OCI-LY1 (cell line): Measurements from ENCODE around the gene FRK.

Experiments
- H2AFZ ChIP-seq: fragments of 200-600 bp; sonication (generic), shearing (Covaris generic); 2 replicates; pipeline ENCODE4 v1.6.0; 2014; ENCODE audit warnings: antibody characterized with exemption, mild to moderate bottlenecking, low read length
- H3F3A ChIP-seq: fragments of 200-600 bp; sonication (generic), shearing (Covaris generic); 2 replicates; pipeline ENCODE4 v1.6.0; 2014; ENCODE audit warnings: mild to moderate bottlenecking, antibody characterized with exemption, low read length, moderate library complexity; ENCODE audit not compliant: insufficient read depth
- H3K27ac ChIP-seq: fragments of 200-600 bp; sonication (generic); 2 replicates; pipeline ENCODE4 v1.5.1; 2014; ENCODE audit warnings: low read length, mixed run types, mild to moderate bottlenecking, low read depth; ENCODE audit not compliant: poor library complexity, severe bottlenecking
- H3K27me3 ChIP-seq: fragments of 200-600 bp; sonication (generic); 2 replicates; pipeline ENCODE4 v1.6.0; 2014; ENCODE audit warnings: antibody characterized with exemption, mild to moderate bottlenecking, low read length, moderate library complexity; ENCODE audit not compliant: insufficient read depth
- H3K36me3 ChIP-seq: fragments of 200-600 bp; sonication (generic); 2 replicates; pipeline ENCODE4 v1.6.1; 2014; ENCODE audit warnings: mild to moderate bottlenecking, antibody characterized with exemption, low read length, moderate library complexity, mixed read lengths; ENCODE audit not compliant: insufficient read depth
- H3K4me1 ChIP-seq: fragments of 200-600 bp; sonication (generic); 2 replicates; pipeline ENCODE4 v1.5.1; 2014; ENCODE audit warnings: mild to moderate bottlenecking, low read length, moderate library complexity; ENCODE audit not compliant: insufficient read depth, severe bottlenecking
- H3K4me2 ChIP-seq: fragments of 200-600 bp; sonication (generic), shearing (Covaris generic); 2 replicates; pipeline ENCODE4 v1.6.1; 2014; ENCODE audit warnings: low read length
- H3K4me3 ChIP-seq: fragments of 200-600 bp; sonication (generic); 2 replicates; pipeline ENCODE4 v1.5.1; 2014; ENCODE audit warnings: low read length, low read depth, mild to moderate bottlenecking, mixed read lengths; ENCODE audit not compliant: poor library complexity, severe bottlenecking
- H3K79me2 ChIP-seq: fragments of 200-600 bp; shearing (Covaris generic); 2 replicates; pipeline ENCODE4 v1.6.1; 2016; ENCODE audit warnings: mixed run types, low read length, mixed read lengths; ENCODE audit not compliant: insufficient read depth
- H3K9ac ChIP-seq: fragments of 200-600 bp; sonication (generic), shearing (Covaris generic); 2 replicates; pipeline ENCODE4 v1.6.1; 2014; ENCODE audit warnings: mild to moderate bottlenecking, low read length, mixed read lengths
- H3K9me2 ChIP-seq: fragments of 200-600 bp; sonication (generic), shearing (Covaris generic); 2 replicates; pipeline ENCODE4 v1.6.1; 2014; ENCODE audit warnings: low read depth, mild to moderate bottlenecking, low read length, mixed read lengths
- H3K9me3 ChIP-seq: fragments of 200-600 bp; shearing (Covaris generic); 2 replicates; pipeline ENCODE4 v1.6.1; 2014; ENCODE audit warnings: low read length, mixed read lengths
- H4K20me1 ChIP-seq: fragments of 200-600 bp; sonication (generic), shearing (Covaris generic); 2 replicates; pipeline ENCODE4 v1.6.0; 2016; ENCODE audit warnings: mild to moderate bottlenecking, low read length; ENCODE audit not compliant: insufficient read depth
- CTCF ChIP-seq: fragments of 200-600 bp; sonication (generic), shearing (Covaris generic); IDR thresholded peaks from 2 replicates; pipeline ENCODE4 v1.5.1; 2017; ENCODE audit warnings: mild to moderate bottlenecking, antibody characterized with exemption, low read length, moderate library complexity, mixed read lengths
- EZH2 ChIP-seq: fragments of 200-600 bp; sonication (generic), shearing (Covaris generic); IDR thresholded peaks from 2 replicates; pipeline ENCODE4 v1.8.0; 2017; ENCODE audit warnings: borderline replicate concordance, mixed run types, mild to moderate bottlenecking, antibody characterized with exemption, low read length, moderate library complexity, mixed read lengths

The FRK gene

DNA sequence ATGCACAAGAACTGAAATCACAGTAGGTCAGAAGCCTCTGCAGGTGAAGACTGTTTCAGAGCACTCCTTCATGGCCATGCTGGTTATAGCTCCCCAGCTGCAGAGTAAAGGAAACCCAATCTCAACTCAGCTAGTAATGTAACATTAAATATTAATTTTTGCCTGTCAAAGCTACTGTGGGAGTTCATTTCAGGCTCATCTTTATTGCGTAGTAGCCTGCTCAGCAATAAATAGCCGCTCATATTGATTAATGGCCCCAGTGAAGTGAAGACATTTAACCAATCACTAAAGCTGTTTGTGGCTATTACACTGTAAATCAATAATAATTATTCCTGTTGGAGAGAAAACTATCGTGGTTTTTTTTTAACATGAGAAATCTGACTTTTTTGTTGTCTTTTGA, 101.7 kb downstream of the FRK start:
- H3K4me3 ChIP-seq = no peak overlapping the region
- no peaks in the 10 kb centered on the region for H3K79me2 ChIP-seq
- H3K36me3 ChIP-seq = no peaks in the 10 kb centered on the region
- no peaks in the 10 kb centered on the region for H3F3A ChIP-seq
- no peaks in the 10 kb centered on the region for H3K27me3 ChIP-seq
- H3K4me2 ChIP-seq = no peak overlapping the region
- H3K27ac ChIP-seq = no peak overlapping the region
- no peaks in the 10 kb centered on the region for H3K9me2 ChIP-seq
- no peaks in the 10 kb centered on the region for H3K9me3 ChIP-seq
- H3K9ac ChIP-seq = no peak overlapping the region
- H3K4me1 ChIP-seq = no peaks in the 10 kb centered on the region
- no peaks in the 10 kb centered on the region for H4K20me1 ChIP-seq
- no peak for TF ChIP-seq EZH2
- no peak for TF ChIP-seq CTCF
- H2AFZ ChIP-seq = no peak overlapping the region

GRCh38 chr6:115954740-115955139, 106.0 kb downstream of the FRK start:
- no peaks in the 10 kb centered on the region for H3K9me2 ChIP-seq
- no peak overlapping the region for H3K27ac ChIP-seq
- H3K4me1 ChIP-seq = no peaks in the 10 kb centered on the region
- H2AFZ ChIP-seq = no peak overlapping the region
- no peak overlapping the region for H3K4me3 ChIP-seq
- H4K20me1 ChIP-seq = no peaks in the 10 kb centered on the region
- no peak overlapping the region for H3K9ac ChIP-seq
- no peak for TF ChIP-seq CTCF
- no peaks in the 10 kb centered on the region for H3K36me3 ChIP-seq
- H3K27me3 ChIP-seq = no peaks in the 10 kb centered on the region
- no peaks in the 10 kb centered on the region for H3K79me2 ChIP-seq
- H3F3A ChIP-seq = no peaks in the 10 kb centered on the region
- no peak overlapping the region for H3K4me2 ChIP-seq
- H3K9me3 ChIP-seq = no peaks in the 10 kb centered on the region

- no peak overlapping the region for H2AFZ ChIP-seq
- H3K9ac ChIP-seq = no peak overlapping the region
- H3K79me2 ChIP-seq = no peaks in the 10 kb centered on the region
- no peaks in the 10 kb centered on the region for H3K27me3 ChIP-seq
- no peaks in the 10 kb centered on the region for H3K4me1 ChIP-seq
- H3K9me3 ChIP-seq = no peaks in the 10 kb centered on the region
- H3K27ac ChIP-seq = no peak overlapping the region
- TF ChIP-seq CTCF (no peak), EZH2 (no peak)
- no peaks in the 10 kb centered on the region for H3K9me2 ChIP-seq
- no peaks in the 10 kb centered on the region for H3F3A ChIP-seq
- H3K4me3 ChIP-seq = no peak overlapping the region
- no peaks in the 10 kb centered on the region for H4K20me1 ChIP-seq
- H3K36me3 ChIP-seq = no peaks in the 10 kb centered on the region
- no peak overlapping the region for H3K4me2 ChIP-seq
Measured at GRCh38 chr6:115948751-115949150, 111.9 kb downstream of the FRK start.
